Astrocyte (in vitro differentiated cells and primary cell): ENCODE results near the gene SEC63. TPM values are rescaled to one million over a fixed set of nuclear protein-coding genes. Genes with fewer than 3 reads are reported as not detected.
A peak's percentile ranks its signal among the peaks of the same experiment; 100 is the strongest.

Experiments
- DNase-seq: peaks from one replicate; pipeline ENCODE4 v3.0.0-alpha.2; 2010; ENCODE audit warnings: low read depth
- FAIRE-seq: peaks from 2 replicates; lab custom pipeline; 2011; peaks lifted over from hg19 to GRCh38; lab: Jason Lieb, UNC
- H2AFZ ChIP-seq: 2 replicates; pipeline ENCODE4 v1.6.0; 2012; ENCODE audit warnings: low read depth, low read length, inconsistent platforms
- H3K27ac ChIP-seq: 2 replicates; pipeline ENCODE4 v1.5.1; 2011; ENCODE audit warnings: low read depth, low read length, inconsistent platforms
- H3K27me3 ChIP-seq: 2 replicates; pipeline ENCODE4 v1.6.0; 2011; ENCODE audit warnings: low read length, inconsistent platforms; ENCODE audit not compliant: insufficient read depth
- H3K36me3 ChIP-seq: 2 replicates; pipeline ENCODE4 v1.5.1; 2011; ENCODE audit warnings: low read length, inconsistent platforms; ENCODE audit not compliant: insufficient read depth
- H3K4me1 ChIP-seq: 2 replicates; pipeline ENCODE4 v1.5.1; 2011; ENCODE audit warnings: low read length, inconsistent platforms; ENCODE audit not compliant: insufficient read depth
- H3K4me2 ChIP-seq: 2 replicates; pipeline ENCODE4 v1.6.0; 2012; ENCODE audit warnings: low read length, inconsistent platforms
- H3K4me3 ChIP-seq: 2 replicates; pipeline ENCODE4 v1.5.1; 2011; ENCODE audit warnings: low read depth, mild to moderate bottlenecking, low read length, inconsistent platforms; ENCODE audit not compliant: insufficient read depth
- H3K79me2 ChIP-seq: 2 replicates; pipeline ENCODE4 v1.6.0; 2012; ENCODE audit warnings: mild to moderate bottlenecking, low read length, inconsistent platforms; ENCODE audit not compliant: insufficient read depth
- H3K9ac ChIP-seq: 2 replicates; pipeline ENCODE4 v1.6.0; 2012; ENCODE audit warnings: mild to moderate bottlenecking, low read length, inconsistent platforms
- H3K9me3 ChIP-seq: 2 replicates; pipeline ENCODE4 v1.5.1; 2012; ENCODE audit warnings: low read depth, mild to moderate bottlenecking, low read length, inconsistent platforms; ENCODE audit not compliant: insufficient read depth
- H4K20me1 ChIP-seq: 2 replicates; pipeline ENCODE4 v1.6.0; 2012; ENCODE audit warnings: low read length, inconsistent platforms; ENCODE audit not compliant: insufficient read depth
- H3K27ac Mint-ChIP-seq: one replicate; pipeline ENCODE4 v1.8.0; 2021; ENCODE audit warnings: mild to moderate bottlenecking, mixed read lengths; ENCODE audit not compliant: unreplicated experiment
- H3K27me3 Mint-ChIP-seq: one replicate; pipeline ENCODE4 v1.8.0; 2021; ENCODE audit warnings: low read depth, mixed read lengths; ENCODE audit not compliant: unreplicated experiment
- H3K36me3 Mint-ChIP-seq: one replicate; pipeline ENCODE4 v1.8.0; 2021; ENCODE audit warnings: low read depth, mixed read lengths; ENCODE audit not compliant: unreplicated experiment
- H3K4me1 Mint-ChIP-seq: one replicate; pipeline ENCODE4 v1.8.0; 2021; ENCODE audit warnings: low read depth, mixed read lengths; ENCODE audit not compliant: unreplicated experiment
- H3K4me3 Mint-ChIP-seq: one replicate; pipeline ENCODE4 v1.8.0; 2021; ENCODE audit warnings: mild to moderate bottlenecking, moderate library complexity, mixed read lengths; ENCODE audit not compliant: unreplicated experiment
- H3K9me3 Mint-ChIP-seq: one replicate; pipeline ENCODE4 v1.8.0; 2021; ENCODE audit warnings: mild to moderate bottlenecking, mixed read lengths; ENCODE audit not compliant: unreplicated experiment
- EZH2 ChIP-seq: IDR thresholded peaks from 2 replicates; pipeline ENCODE4 v1.6.1; 2012; ENCODE audit warnings: mild to moderate bottlenecking, low read length, inconsistent platforms; ENCODE audit not compliant: insufficient read depth
- total RNA-seq: library from RNA; stranded (reverse); gene quantifications from 2 replicates; pipeline ENCODE4 v1.2.1, GENCODE V29; 2021
- TF ChIP-seq, protein P1 (sequence below): IDR thresholded peaks from 2 replicates; pipeline ENCODE4 v1.5.1; 2011; ENCODE audit warnings: low read depth, mild to moderate bottlenecking, inconsistent platforms, low read length, moderate library complexity; ENCODE audit not compliant: insufficient read depth

The SEC63 gene
- total RNA-seq, 1 donor from 2014 or later, result 161 TPM

DNA sequence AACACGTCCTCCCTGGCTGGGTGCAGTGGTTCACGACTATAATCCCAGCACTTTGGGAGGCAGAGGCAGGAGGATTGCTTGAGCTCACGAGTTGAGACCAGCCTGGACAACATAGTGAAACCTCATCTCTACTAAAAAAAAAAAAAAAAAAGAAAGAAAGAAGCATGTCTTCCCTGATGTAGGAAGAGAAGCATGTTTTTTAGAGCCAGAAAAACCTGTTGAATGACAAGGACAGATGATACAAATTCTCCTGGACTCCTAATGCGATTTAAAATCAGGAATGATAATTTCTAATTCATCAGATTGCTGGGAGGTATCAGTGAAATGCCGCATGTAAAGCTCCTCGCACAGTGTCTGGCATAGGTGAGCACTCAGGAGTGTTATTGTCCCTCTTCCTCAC is 23.7 kb upstream of the SEC63 start:
- Mint-ChIP-seq H3K9me3 (no peaks in the 10 kb centered on the region), H3K4me3 (no peak overlapping the region), H3K27ac (no peak overlapping the region), H3K36me3 (no peaks in the 10 kb centered on the region), H3K4me1 (no peaks in the 10 kb centered on the region), H3K27me3 (peaks cover 8% of the 10 kb centered on the region)
- H3K27me3 ChIP-seq, result no peaks in the 10 kb centered on the region
- FAIRE-seq (no peak), DNase-seq (no peak)
- no peak for TF ChIP-seq EZH2
- TF ChIP-seq, protein P1, sequence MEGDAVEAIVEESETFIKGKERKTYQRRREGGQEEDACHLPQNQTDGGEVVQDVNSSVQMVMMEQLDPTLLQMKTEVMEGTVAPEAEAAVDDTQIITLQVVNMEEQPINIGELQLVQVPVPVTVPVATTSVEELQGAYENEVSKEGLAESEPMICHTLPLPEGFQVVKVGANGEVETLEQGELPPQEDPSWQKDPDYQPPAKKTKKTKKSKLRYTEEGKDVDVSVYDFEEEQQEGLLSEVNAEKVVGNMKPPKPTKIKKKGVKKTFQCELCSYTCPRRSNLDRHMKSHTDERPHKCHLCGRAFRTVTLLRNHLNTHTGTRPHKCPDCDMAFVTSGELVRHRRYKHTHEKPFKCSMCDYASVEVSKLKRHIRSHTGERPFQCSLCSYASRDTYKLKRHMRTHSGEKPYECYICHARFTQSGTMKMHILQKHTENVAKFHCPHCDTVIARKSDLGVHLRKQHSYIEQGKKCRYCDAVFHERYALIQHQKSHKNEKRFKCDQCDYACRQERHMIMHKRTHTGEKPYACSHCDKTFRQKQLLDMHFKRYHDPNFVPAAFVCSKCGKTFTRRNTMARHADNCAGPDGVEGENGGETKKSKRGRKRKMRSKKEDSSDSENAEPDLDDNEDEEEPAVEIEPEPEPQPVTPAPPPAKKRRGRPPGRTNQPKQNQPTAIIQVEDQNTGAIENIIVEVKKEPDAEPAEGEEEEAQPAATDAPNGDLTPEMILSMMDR, result no peak
- H3K9ac ChIP-seq, result no peak overlapping the region
- no peaks in the 10 kb centered on the region for H4K20me1 ChIP-seq
- H3K27ac ChIP-seq, result no peak overlapping the region
- H3K4me2 ChIP-seq, result no peak overlapping the region
- no peaks in the 10 kb centered on the region for H3K4me1 ChIP-seq
- no peaks in the 10 kb centered on the region for H3K9me3 ChIP-seq
- H3K4me3 ChIP-seq, result no peak overlapping the region
- no peaks in the 10 kb centered on the region for H3K36me3 ChIP-seq
- no peaks in the 10 kb centered on the region for H3K79me2 ChIP-seq
- H2AFZ ChIP-seq, result no peak overlapping the region

DNA sequence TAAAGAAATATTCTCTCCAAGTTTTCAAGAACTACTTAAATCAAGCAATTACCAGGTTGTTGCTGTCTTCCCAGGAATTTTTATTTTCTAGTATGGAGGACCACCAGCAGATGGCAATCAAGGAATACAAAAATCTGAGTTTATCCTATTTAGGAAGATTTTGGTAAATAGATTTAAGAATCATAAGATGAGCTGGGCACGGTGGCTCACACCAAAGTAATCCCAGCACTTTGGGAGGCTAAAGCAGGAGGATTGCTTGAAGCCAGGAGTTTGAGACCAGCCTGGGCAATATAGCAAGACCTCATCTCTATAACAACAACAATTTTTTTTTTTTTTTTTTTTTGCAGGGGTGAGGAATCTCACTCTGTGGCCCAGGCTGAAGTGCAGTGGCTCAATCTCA is 19.3 kb upstream of the SEC63 start:
- Histone ChIP-seq H4K20me1 (no peaks in the 10 kb centered on the region), H3K27me3 (peaks cover 3% of the 10 kb centered on the region), H3K36me3 (no peaks in the 10 kb centered on the region), H3K4me2 (no peak overlapping the region), H3K79me2 (no peaks in the 10 kb centered on the region), H3K27ac (no peak overlapping the region), H3K9ac (no peak overlapping the region), H3K4me1 (no peaks in the 10 kb centered on the region), H3K4me3 (no peak overlapping the region), H3K9me3 (no peaks in the 10 kb centered on the region), H2AFZ (no peak overlapping the region)
- Mint-ChIP-seq H3K4me3 (no peak overlapping the region), H3K9me3 (no peaks in the 10 kb centered on the region), H3K4me1 (no peaks in the 10 kb centered on the region), H3K27ac (no peak overlapping the region), H3K36me3 (no peaks in the 10 kb centered on the region), H3K27me3 (peaks cover 12% of the 10 kb centered on the region)
- DNase-seq, result peak; percentile 17
- no peak for TF ChIP-seq EZH2
- TF ChIP-seq, protein P1, result peak; percentile 32
- no peak for FAIRE-seq

DNA sequence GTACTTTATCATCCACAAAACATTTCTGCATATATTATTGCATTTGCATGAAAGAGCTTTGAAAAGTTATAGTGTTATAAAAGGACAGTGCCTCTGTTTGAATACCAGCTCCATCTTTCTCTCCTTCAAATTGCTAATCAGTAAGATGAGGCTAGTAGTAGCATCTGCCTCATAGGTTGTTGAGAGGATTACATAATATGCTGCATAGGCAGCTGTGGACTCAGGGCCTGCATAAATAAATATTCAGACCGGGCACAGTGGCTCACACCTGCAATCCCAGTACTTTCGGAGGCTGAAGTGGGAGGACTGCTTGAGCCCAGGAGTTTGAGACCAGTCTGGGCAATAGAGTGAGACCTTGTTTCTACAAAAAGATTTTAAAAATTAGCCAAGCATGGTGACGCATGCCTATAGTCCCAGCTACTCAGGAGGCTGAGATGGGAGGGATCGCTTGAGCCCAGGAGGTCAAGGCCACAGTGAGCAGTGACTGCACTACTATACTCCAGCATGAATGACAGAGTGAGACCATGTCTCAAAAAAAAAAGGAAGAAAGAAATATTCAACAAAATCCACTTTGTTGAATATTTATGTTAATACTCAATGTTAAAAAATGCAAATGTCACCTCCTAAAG is 18.3 kb upstream of the SEC63 start:
- Histone ChIP-seq H3K4me2 (no peak overlapping the region), H3K27me3 (peaks cover 5% of the 10 kb centered on the region), H3K4me3 (no peak overlapping the region), H2AFZ (no peak overlapping the region), H3K4me1 (no peaks in the 10 kb centered on the region), H4K20me1 (no peaks in the 10 kb centered on the region), H3K79me2 (no peaks in the 10 kb centered on the region), H3K36me3 (no peaks in the 10 kb centered on the region), H3K9ac (no peak overlapping the region), H3K27ac (no peak overlapping the region), H3K9me3 (no peaks in the 10 kb centered on the region)
- FAIRE-seq (no peak), DNase-seq (no peak)
- H3K36me3 Mint-ChIP-seq, result no peaks in the 10 kb centered on the region
- H3K27me3 Mint-ChIP-seq, result peaks cover 9% of the 10 kb centered on the region
- H3K9me3 Mint-ChIP-seq, result no peaks in the 10 kb centered on the region
- H3K4me1 Mint-ChIP-seq, result no peaks in the 10 kb centered on the region
- no peak overlapping the region for H3K4me3 Mint-ChIP-seq
- no peak overlapping the region for H3K27ac Mint-ChIP-seq
- TF ChIP-seq, protein P1, result no peak
